HL-60 (cell line): ENCODE measurements around the gene DLX4.

Experiments
- CTCF ChIP-seq: IDR thresholded peaks from one replicate; pipeline ENCODE4 v1.5.1; 2011; ENCODE audit warnings: low read length, control low read depth, inconsistent platforms; ENCODE audit not compliant: insufficient read depth
- REST ChIP-seq: IDR thresholded peaks from 2 replicates; pipeline ENCODE4 v1.6.1; 2012; ENCODE audit warnings: low read depth; ENCODE audit not compliant: insufficient replicate concordance

GRCh38 chr17:49932901-49933300, 36.1 kb upstream of the DLX4 start:
- no peak for TF ChIP-seq CTCF
- no peak for TF ChIP-seq REST
